Activated CD4-positive, alpha-beta T cell treated with anti-CD3 and anti-CD28 coated beads, Interleukin-2, Interleukin-4, amounts not matched to agents 100 ng/mL and 50 ng/mL, durations not matched to agents 16 hours and 8 hours (primary cell): ENCODE data around the gene STK39.

Experiments used
- DNase-seq: peaks from one replicate; pipeline ENCODE4 v3.0.0-alpha.2; 2020; ENCODE audit warnings: low spot score

STK39 gene

GRCh38 chr2:168208652-168209051 lies 38.7 kb downstream of the STK39 start:
- peak; percentile 33 for DNase-seq

DNA sequence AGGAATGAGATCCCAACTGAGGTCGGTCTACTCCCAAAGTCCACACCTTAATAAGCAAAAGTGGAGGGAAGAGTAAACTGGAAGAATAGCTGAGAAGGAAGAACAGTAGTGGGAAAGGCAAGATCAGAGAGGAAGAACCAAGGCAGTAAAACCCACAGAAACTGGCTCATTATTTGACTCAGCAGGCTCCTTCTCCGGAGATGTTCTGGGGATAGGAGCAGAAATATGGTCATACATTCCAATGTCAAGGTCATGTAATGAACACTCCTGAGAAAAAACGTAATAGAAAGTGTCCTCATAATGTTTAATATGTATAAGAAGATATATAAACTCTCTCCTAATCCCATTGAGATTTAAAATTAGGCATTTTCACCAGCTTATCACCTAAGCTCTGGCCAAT lies 39.5 kb downstream of the STK39 start:
- peak; percentile 51 for DNase-seq

GRCh38 chr2:168203762-168204693 lies 43.4 kb downstream of the STK39 start:
- DNase-seq: no peak

GRCh38 chr2:168201584-168202116 lies 45.7 kb downstream of the STK39 start:
- DNase-seq: no peak

GRCh38 chr2:168200930-168201583 lies 46.3 kb downstream of the STK39 start:
- DNase-seq: no peak

DNA sequence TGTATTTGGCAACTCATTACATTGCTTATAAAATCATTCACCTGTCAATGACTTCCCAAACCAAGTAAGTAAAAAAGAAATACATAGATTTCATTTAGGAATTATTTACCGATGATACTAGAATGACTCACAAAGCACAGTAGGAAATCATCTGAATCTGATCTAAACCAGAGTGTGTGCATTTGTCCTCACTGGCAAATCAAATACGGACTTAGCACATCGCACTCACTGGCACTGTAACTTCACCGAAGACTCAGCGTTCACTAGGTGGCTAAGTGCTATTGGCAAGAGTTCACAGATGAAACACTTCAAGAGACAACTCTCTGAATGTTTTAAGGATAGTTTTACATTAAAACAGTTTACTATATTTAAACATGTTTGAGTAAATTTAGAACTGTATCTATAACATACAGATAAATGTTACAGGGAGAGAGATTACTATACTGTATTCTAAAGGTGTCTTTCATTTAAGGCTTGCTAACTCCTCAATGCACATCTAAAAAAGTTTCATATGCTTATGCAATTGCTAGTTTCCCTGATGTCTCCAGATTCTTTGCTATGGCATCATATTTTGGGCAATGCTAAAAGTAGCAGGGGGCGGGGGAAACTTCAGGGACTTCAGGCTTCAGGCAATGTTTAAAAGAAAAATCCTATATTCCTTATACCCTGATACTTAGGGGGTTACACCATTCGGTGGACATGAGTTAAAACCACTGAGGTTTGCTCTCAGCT lies 48.8 kb downstream of the STK39 start:
- no peak for DNase-seq

GRCh38 chr2:168196764-168197180 lies 50.6 kb downstream of the STK39 start:
- DNase-seq: no peak

GRCh38 chr2:168194784-168195522 lies 52.4 kb downstream of the STK39 start:
- DNase-seq: peak; percentile 87

GRCh38 chr2:168192839-168193616 lies 54.4 kb downstream of the STK39 start:
- peak; percentile 77 for DNase-seq

GRCh38 chr2:168191955-168192785 lies 55.2 kb downstream of the STK39 start:
- no peak for DNase-seq

DNA sequence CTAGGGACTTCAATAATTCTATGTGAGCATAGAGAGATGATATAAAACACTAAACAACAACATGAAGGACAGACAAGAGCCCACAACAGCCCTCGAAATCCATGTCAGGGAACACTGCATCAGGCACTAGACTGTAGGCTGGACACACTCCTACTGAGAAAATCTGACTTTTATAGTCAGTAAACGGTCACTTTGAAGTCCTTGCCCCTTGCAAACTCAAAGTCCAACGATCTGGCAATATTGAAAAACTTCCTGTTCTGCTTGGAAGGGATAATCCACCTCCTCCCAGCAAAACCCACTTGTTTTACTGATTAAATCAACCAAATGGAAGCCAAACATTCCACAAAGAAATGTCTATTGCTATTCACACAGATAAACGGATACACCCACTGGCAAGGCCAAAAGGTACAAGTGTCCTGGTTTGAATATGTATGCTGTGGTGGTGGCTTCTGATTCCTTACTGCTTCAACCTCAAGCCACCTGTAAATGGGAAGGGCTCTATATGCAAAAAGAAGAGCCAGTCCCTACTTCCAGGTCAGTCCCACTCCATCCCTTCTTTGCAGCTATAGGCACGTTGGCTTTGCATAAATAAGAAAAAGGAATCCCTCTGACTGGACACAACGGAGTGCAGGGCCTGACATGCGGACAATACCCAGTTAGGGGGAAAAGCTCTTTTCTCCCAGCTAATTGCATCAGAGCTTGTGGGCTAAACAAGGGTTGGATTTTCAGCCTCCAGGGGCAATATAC lies 56.6 kb downstream of the STK39 start:
- DNase-seq: no peak

DNA sequence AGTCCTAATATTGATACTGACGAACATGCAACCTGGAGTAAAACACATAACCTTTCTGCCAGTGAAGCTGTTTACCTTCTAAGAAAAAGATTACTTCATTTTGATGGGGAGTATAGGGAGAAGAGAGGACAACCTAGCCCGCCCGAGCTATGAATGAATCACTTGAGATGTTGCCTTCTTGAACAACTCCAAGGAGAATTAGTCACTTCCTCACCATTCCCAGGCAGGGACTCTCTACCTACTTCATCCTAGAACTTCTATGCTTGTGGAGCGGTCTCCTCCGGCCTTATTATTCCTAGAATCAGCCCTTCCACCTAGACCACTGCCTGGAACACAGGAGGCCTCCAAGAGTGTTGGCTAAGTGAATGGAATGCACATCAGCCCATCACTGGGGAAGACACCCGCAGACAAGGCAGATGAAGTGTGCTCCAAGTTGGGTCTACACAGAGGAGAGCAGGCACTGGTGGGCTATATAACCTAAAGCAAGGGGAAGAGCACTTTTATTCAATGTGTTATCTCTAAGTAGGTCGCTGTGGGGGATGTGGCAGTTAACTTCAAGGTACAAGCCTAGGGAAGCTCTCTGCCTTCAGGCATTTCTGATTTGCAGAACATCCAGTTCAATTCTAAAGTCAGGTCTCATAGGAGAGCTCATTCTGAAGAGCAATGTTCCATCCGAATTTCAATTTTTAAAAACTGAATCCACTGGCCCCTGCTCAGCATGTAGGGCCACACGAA lies 57.4 kb downstream of the STK39 start:
- DNase-seq: no peak

- DNase-seq: no peak
These were observed 59.4 kb downstream of the STK39 start for GRCh38 chr2:168188002-168188401.

GRCh38 chr2:168186452-168186851 lies 60.9 kb downstream of the STK39 start:
- no peak for DNase-seq

DNA sequence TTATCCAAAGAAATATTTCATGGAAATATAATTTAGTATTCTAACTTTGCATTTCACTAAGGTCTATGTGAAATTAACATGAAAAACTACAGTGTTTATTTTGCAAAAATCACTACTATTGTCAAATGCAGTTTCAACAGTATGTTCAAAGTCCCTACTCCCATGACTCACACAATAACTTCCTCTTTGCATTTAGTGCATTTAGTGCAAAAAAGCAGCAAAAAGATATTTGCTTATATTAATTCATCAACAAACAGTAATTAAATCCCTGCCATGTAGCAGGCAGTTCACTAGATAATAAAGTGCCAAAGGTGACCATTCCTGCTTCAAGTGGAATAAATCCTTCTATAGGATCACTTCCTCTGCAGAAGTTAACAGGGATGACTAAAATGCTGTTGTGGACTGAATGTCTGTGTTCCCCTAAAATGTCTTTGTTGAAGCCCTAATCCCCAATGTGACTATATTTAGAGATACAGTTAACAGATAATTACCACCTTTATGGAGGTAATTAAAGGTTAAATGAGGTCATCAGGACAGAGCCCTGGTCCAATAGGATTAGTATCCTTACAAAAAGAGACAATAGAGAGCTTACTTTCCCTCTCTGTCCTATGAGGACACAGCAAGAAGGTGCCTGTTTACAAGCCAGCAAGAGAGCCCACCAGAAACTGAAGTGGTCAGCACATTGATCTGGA lies 61.7 kb downstream of the STK39 start:
- no peak for DNase-seq

- no peak for DNase-seq
These were observed 62.5 kb downstream of the STK39 start for GRCh38 chr2:168184681-168185513.
